PFSK-1 (cell line): ENCODE measurements around the gene MKS1.

ENCODE experiments used
- POLR2AphosphoS5 ChIP-seq: IDR thresholded peaks from 2 replicates; pipeline ENCODE4 v1.6.1; 2012; ENCODE audit warnings: low read depth, mild to moderate bottlenecking, control low read depth, low read length, moderate library complexity
- REST ChIP-seq, 2 experiments: IDR thresholded peaks; 2 replicates each; pipeline versions ENCODE4 v1.6.1 to v1.8.0; 2011 to 2012; ENCODE audit warnings: low read depth in 2 of 2, low read length in 2 of 2, control low read depth in 1 of 2, inconsistent platforms in 1 of 2, mild to moderate bottlenecking in 1 of 2, moderate library complexity in 1 of 2; ENCODE audit not compliant: insufficient read depth in 1 of 2
- SIN3A ChIP-seq: IDR thresholded peaks from 2 replicates; pipeline ENCODE4 v1.6.1; 2012; ENCODE audit warnings: mild to moderate bottlenecking, low read length, moderate library complexity, borderline replicate concordance; ENCODE audit not compliant: insufficient read depth
- TAF1 ChIP-seq: IDR thresholded peaks from 2 replicates; pipeline ENCODE4 v1.6.1; 2012; ENCODE audit warnings: low read length, control low read depth, borderline replicate concordance; ENCODE audit not compliant: insufficient read depth

- TF ChIP-seq POLR2AphosphoS5 = no peak
- no peak for TF ChIP-seq TAF1
- TF ChIP-seq SIN3A = no peak
- no peak for TF ChIP-seq REST (IDR thresholded peaks at IDR 0.05; ENCODE audit: insufficient read depth in 1 of 2, low read depth in 2 of 2, low read length in 2 of 2)
Observed at GRCh38 chr17:58247511-58248363, 28.7 kb upstream of the MKS1 start.
